GM12892 (cell line): Measurements from ENCODE around the gene NTF4.

ENCODE experiments used
- POLR2A ChIP-seq: IDR thresholded peaks from 2 replicates; pipeline ENCODE4 v1.6.1; 2011; ENCODE audit warnings: low read depth, low read length, control low read depth
- POLR2AphosphoS5 ChIP-seq: IDR thresholded peaks from 2 replicates; pipeline ENCODE4 v1.6.1; 2011; ENCODE audit warnings: low read depth, low read length, control low read depth
- TAF1 ChIP-seq: IDR thresholded peaks from 2 replicates; pipeline ENCODE4 v1.6.1; 2011; ENCODE audit warnings: low read depth, mild to moderate bottlenecking, control low read depth, low read length, borderline replicate concordance

DNA sequence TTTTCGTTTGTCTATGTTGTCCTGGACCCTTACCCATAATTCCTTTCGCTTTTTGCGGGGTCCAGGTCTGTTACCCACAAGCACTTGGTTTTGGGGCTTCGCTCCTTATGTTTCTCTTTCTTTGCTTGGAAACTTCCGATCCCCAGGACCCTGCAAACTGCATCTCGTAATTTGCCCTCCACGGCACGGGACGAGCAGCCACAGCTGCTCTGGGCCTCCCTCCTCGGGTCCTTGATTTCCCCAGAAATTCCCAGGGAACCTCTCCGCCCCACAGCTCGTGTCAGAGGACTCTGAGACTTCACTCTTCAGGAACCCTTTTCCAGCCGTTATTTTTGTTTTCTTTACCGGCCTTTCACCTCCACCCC, 21.2 kb upstream of the NTF4 start:
- TF ChIP-seq POLR2A (no peak), POLR2AphosphoS5 (no peak), TAF1 (no peak)
